Measurements from ENCODE around the gene PCDHGA9.

- TF ChIP-seq, protein P1, sequence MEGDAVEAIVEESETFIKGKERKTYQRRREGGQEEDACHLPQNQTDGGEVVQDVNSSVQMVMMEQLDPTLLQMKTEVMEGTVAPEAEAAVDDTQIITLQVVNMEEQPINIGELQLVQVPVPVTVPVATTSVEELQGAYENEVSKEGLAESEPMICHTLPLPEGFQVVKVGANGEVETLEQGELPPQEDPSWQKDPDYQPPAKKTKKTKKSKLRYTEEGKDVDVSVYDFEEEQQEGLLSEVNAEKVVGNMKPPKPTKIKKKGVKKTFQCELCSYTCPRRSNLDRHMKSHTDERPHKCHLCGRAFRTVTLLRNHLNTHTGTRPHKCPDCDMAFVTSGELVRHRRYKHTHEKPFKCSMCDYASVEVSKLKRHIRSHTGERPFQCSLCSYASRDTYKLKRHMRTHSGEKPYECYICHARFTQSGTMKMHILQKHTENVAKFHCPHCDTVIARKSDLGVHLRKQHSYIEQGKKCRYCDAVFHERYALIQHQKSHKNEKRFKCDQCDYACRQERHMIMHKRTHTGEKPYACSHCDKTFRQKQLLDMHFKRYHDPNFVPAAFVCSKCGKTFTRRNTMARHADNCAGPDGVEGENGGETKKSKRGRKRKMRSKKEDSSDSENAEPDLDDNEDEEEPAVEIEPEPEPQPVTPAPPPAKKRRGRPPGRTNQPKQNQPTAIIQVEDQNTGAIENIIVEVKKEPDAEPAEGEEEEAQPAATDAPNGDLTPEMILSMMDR (IDR thresholded peaks at IDR 0.05) = no peak
- no peak for TF ChIP-seq POLR2A (IDR thresholded peaks at IDR 0.05)
These were observed 41.9 kb upstream of the PCDHGA9 start for GRCh38 chr5:141360685-141361084.
